IMR-90 (cell line): Measurements from ENCODE around the gene ADCY2. TPM values are rescaled to one million over a fixed set of nuclear protein-coding genes. Genes with fewer than 3 reads are reported as not detected.

Experiments used
- ATAC-seq: fragments of 200-7000 bp; cut with Tn5 transposase; 2 replicates; pipeline ENCODE4 v1.9.1; 2020; ENCODE audit warnings: low read depth, mild to moderate bottlenecking, moderate library complexity
- BruUV-seq: library from RNA; stranded (reverse); fragments of 400-500 nt; replicated peaks from 2 replicates; lab custom pipeline; 2021; lab: Mats Ljungman, UMichigan
- CTCF ChIA-PET: fragments of 300-600 bp; formaldehyde crosslinking; extraction: SDS; loops from one replicate; lab custom pipeline; 2021; ENCODE audit warnings: antibody characterized with exemption; lab: Yijun Ruan, JAX
- POLR2A ChIA-PET: fragments of 300-600 bp; sonication (Branson Sonifier 250); formaldehyde crosslinking; loops from one replicate; lab custom pipeline; 2022; ENCODE audit warnings: antibody characterized with exemption; ENCODE audit not compliant: unreplicated experiment; lab: Charles Lee
- DNase-seq: peaks from one replicate; pipeline ENCODE4 v3.0.0; 2013
- H2AFZ ChIP-seq: replicated peaks from 2 replicates; pipeline ENCODE3; 2013; ENCODE audit warnings: low read length, mild to moderate bottlenecking; ENCODE audit not compliant: poor library complexity
- H2AK5ac ChIP-seq: 2 replicates; pipeline ENCODE4 v1.6.1; 2013; ENCODE audit warnings: low read depth, low read length, inconsistent platforms
- H2AK9ac ChIP-seq: replicated peaks from 2 replicates; pipeline ENCODE3; 2013; ENCODE audit warnings: mild to moderate bottlenecking, low read depth, low read length, moderate library complexity; ENCODE audit not compliant: poor library complexity
- H2BK120ac ChIP-seq: 2 replicates; pipeline ENCODE4 v1.6.1; 2013; ENCODE audit warnings: low read depth, low read length, inconsistent platforms
- H2BK15ac ChIP-seq: 3 replicates; pipeline ENCODE4 v1.6.1; 2013; ENCODE audit warnings: low read depth, low read length, inconsistent platforms
- H2BK20ac ChIP-seq: 2 replicates; pipeline ENCODE4 v1.6.1; 2013; ENCODE audit warnings: low read depth, mild to moderate bottlenecking, inconsistent platforms, low read length, moderate library complexity
- H2BK5ac ChIP-seq: 2 replicates; pipeline ENCODE4 v1.6.1; 2013; ENCODE audit warnings: mild to moderate bottlenecking, low read depth, low read length, inconsistent platforms; ENCODE audit not compliant: poor library complexity, severe bottlenecking
- H3K14ac ChIP-seq: replicated peaks from 2 replicates; pipeline ENCODE4 v1.6.1; 2013; ENCODE audit warnings: low read depth, low read length, inconsistent platforms
- H3K18ac ChIP-seq: 2 replicates; pipeline ENCODE4 v1.6.1; 2013; ENCODE audit warnings: low read depth, low read length, control low read depth
- H3K23ac ChIP-seq: 2 replicates; pipeline ENCODE4 v1.6.1; 2013; ENCODE audit warnings: low read depth, low read length, inconsistent platforms
- H3K27ac ChIP-seq: 2 replicates; pipeline ENCODE4 v1.5.1; 2013; ENCODE audit warnings: mild to moderate bottlenecking, control low read depth, low read length; ENCODE audit not compliant: insufficient read depth
- H3K27me3 ChIP-seq: 2 replicates; pipeline ENCODE4 v1.6.1; 2013; ENCODE audit warnings: low read length; ENCODE audit not compliant: control insufficient read depth, insufficient read depth
- H3K36me3 ChIP-seq: 2 replicates; pipeline ENCODE4 v1.6.1; 2013; ENCODE audit warnings: low read length, mixed read lengths; ENCODE audit not compliant: control insufficient read depth, insufficient read depth
- H3K4ac ChIP-seq: 2 replicates; pipeline ENCODE4 v1.6.1; 2013; ENCODE audit warnings: low read depth, low read length, inconsistent platforms
- H3K4me1 ChIP-seq: 2 replicates; pipeline ENCODE4 v1.6.1; 2013; ENCODE audit warnings: low read length, mixed read lengths; ENCODE audit not compliant: control insufficient read depth, insufficient read depth
- H3K4me2 ChIP-seq: 2 replicates; pipeline ENCODE4 v1.6.1; 2013; ENCODE audit warnings: low read depth, mild to moderate bottlenecking, control low read depth, low read length, moderate library complexity
- H3K4me3 ChIP-seq: 2 replicates; pipeline ENCODE4 v1.5.1; 2013; ENCODE audit warnings: low read depth, mild to moderate bottlenecking, control low read depth, low read length, moderate library complexity; ENCODE audit not compliant: insufficient read depth
- H3K56ac ChIP-seq: 2 replicates; pipeline ENCODE4 v1.6.1; 2013; ENCODE audit warnings: low read length, inconsistent platforms; ENCODE audit not compliant: insufficient read depth; ENCODE audit errors: extremely low read depth
- H3K79me1 ChIP-seq, 2 experiments: 2 replicates each; pipeline ENCODE4 v1.6.1; 2013; ENCODE audit warnings: low read length in 2 of 2, inconsistent platforms in 1 of 2, low read depth in 1 of 2
- H3K9ac ChIP-seq: 2 replicates; pipeline ENCODE4 v1.6.1; 2013; ENCODE audit warnings: low read depth, low read length, control low read depth
- H3K9me1 ChIP-seq: 2 replicates; pipeline ENCODE4 v1.6.1; 2013; ENCODE audit warnings: low read length, inconsistent platforms; ENCODE audit not compliant: insufficient read depth
- H3K9me3 ChIP-seq: 2 replicates; pipeline ENCODE4 v1.6.1; 2013; ENCODE audit warnings: low read length; ENCODE audit not compliant: control insufficient read depth, insufficient read depth
- H4K20me1 ChIP-seq: 2 replicates; pipeline ENCODE4 v1.6.1; 2013; ENCODE audit warnings: low read length, inconsistent platforms; ENCODE audit not compliant: insufficient read depth
- H4K5ac ChIP-seq: 2 replicates; pipeline ENCODE4 v1.6.1; 2013; ENCODE audit warnings: mild to moderate bottlenecking, low read depth, low read length, control low read depth
- H4K8ac ChIP-seq, 2 experiments: 2 replicates each; pipeline ENCODE4 v1.6.1; 2013; ENCODE audit warnings: low read depth in 2 of 2, low read length in 2 of 2, control low read depth in 1 of 2, inconsistent platforms in 1 of 2
- H4K91ac ChIP-seq: 2 replicates; pipeline ENCODE4 v1.6.1; 2013; ENCODE audit warnings: low read depth, low read length, inconsistent platforms; ENCODE audit not compliant: insufficient read depth
- CEBPB ChIP-seq: IDR thresholded peaks from 2 replicates; pipeline ENCODE4 v1.6.1; 2012; ENCODE audit warnings: low read depth, low read length, improper control_type of control experiment
- CTCF ChIP-seq: conservative IDR thresholded peaks from 2 replicates; pipeline ENCODE4 v1.5.1; 2012; ENCODE audit warnings: mild to moderate bottlenecking, low read depth, low read length, improper control_type of control experiment
- ELK1 ChIP-seq: fragments of 150-350 bp; IDR thresholded peaks from 2 replicates; pipeline ENCODE4 v1.6.1; 2016; ENCODE audit warnings: low read depth, mild to moderate bottlenecking, low read length, moderate library complexity, borderline replicate concordance
- MAFK ChIP-seq: IDR thresholded peaks from 2 replicates; pipeline ENCODE4 v1.6.1; 2012; ENCODE audit warnings: low read depth, low read length, improper control_type of control experiment
- MXI1 ChIP-seq: IDR thresholded peaks from 2 replicates; pipeline ENCODE4 v1.6.1; 2012; ENCODE audit warnings: low read depth, mild to moderate bottlenecking, low read length, moderate library complexity, borderline replicate concordance
- POLR2A ChIP-seq: IDR thresholded peaks from 2 replicates; pipeline ENCODE4 v1.6.1; 2012; ENCODE audit warnings: mild to moderate bottlenecking, low read depth, low read length
- RFX5 ChIP-seq: IDR thresholded peaks from 2 replicates; pipeline ENCODE4 v1.8.0; 2012; ENCODE audit warnings: low read depth, mild to moderate bottlenecking, low read length, moderate library complexity
- WGBS, 2 experiments: methylation state at CpG; one replicate each; pipeline versions ENCODE4 v1.1.5 to v1.1.7; 2013; ENCODE audit warnings: missing lambda C conversion rate in 2 of 2; ENCODE audit not compliant: insufficient read length in 1 of 2; ENCODE audit errors: extremely low coverage in 2 of 2; 5-methylcytosine and 5-hydroxymethylcytosine counted together
- dilution Hi-C: fragments of 300-500 bp; cut with HindIII; formaldehyde crosslinking; loops from one replicate; pipeline ENCODE4 v1.14.3; 2018; ENCODE audit warnings: low sequenced_read_pairs; ENCODE audit not compliant: unreplicated experiment
- in situ Hi-C: fragments of 300-500 bp; cut with MboI; formaldehyde crosslinking; loops from 3 replicates; pipeline ENCODE4 v1.14.3; 2019; ENCODE audit warnings: low sequenced_read_pairs, inconsistent platforms, mixed read lengths
- intact Hi-C: fragments of 100-400 bp; cut with micrococcal nuclease; formaldehyde crosslinking; loops from 2 replicates; pipeline ENCODE4 v1.10.0; 2022
- polyA plus RNA-seq, 3 experiments: library from polyadenylated mRNA; depleted of rRNA; stranded (reverse); fragments of >200 nt; gene quantifications; 2 replicates each; pipeline ENCODE4 v1.2.3, GENCODE V29; 2012; ENCODE audit warnings: low replicate concordance in 1 of 3
- total RNA-seq: library from RNA; depleted of rRNA; stranded (reverse); fragments of >200 nt; gene quantifications from 2 replicates; pipeline ENCODE4 v1.2.3, GENCODE V29; 2012

ADCY2 gene
- total and polyA plus RNA-seq, 2 of the 4 experiments (the other 2 are of a cell fraction): not detected

DNA sequence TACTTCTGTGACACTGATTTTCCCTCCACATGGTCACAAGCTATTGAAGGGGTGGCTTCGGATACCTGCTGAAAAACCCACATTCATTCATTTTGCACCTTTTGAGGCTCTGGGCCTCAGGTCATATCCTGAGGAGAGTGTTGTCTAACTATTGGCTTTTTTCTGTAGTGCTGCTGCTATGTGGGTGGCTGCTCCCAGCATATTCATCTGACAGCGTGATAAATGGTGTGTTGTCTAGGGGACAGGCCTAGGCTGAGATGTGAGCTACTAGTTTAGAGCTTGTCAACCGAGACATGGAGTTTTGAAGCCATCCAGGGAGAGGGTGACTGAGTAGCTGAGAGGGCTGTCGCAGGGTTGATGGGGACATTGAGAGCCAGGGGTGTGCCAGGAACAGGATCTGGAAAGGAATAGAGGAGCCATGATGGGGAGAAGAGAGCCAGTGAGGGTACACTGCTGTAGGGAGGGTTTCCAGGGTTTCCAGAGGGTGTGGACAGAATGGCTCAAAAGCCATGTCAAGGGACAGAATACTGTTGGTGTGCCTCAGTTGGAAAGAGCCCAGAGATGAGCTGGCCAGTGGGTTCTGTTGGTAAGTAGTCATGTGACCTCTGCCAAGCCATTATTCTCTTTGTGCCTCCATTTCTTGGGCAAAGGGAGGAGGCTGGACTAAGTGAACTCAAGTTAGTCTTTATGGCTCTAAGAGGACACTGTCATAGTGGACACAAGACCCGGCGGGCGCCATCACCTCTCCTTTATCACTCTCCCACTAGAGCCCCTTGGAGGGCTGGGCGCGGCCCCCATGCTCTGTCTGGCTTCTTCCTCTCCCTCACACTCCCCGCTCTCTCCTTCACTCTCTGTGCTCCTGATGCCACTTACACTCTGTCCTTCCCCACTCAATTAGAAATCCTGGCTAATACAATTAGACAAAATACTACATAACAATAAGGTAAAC lies 19.9 kb downstream of the ADCY2 start:
- CTCF ChIA-PET: interaction anchor here (0.6 kb wide), 1 partner anchor 1442 kb away, joined by 3 read pairs; no protein-coding TSS in a partner anchor
- in situ Hi-C loops: no loop called here

More for the DNA sequence above, 19.9 kb downstream of the ADCY2 start:
- H2AFZ ChIP-seq: no peak overlapping the region
- no peaks in the 10 kb centered on the region for H3K4me1 ChIP-seq
- no peak for DNase-seq
- no peaks in the 10 kb centered on the region for H3K79me1 ChIP-seq
- no peaks in the 10 kb centered on the region for H3K36me3 ChIP-seq
- no peak overlapping the region for H2AK9ac ChIP-seq
- no TSS peak for BruUV-seq
- no peaks in the 10 kb centered on the region for H3K27me3 ChIP-seq
- no peak for ATAC-seq
- no peaks in the 10 kb centered on the region for H4K20me1 ChIP-seq
- TF ChIP-seq CEBPB: no peak
- no peak for TF ChIP-seq RFX5
- no peak for TF ChIP-seq MXI1
- TF ChIP-seq ELK1: no peak
- no peak for TF ChIP-seq POLR2A
- no peak for TF ChIP-seq MAFK
- TF ChIP-seq CTCF: no peak
- no peak overlapping the region for H3K9ac ChIP-seq
- no peak overlapping the region for H4K8ac ChIP-seq
- no peak overlapping the region for H2BK15ac ChIP-seq
- H3K4me3 ChIP-seq: no peak overlapping the region
- H2BK5ac ChIP-seq: no peak overlapping the region
- no peak overlapping the region for H3K27ac ChIP-seq
- dilution Hi-C loops (no loop called here), intact Hi-C loops (no loop called here)
- 7% methylated on average over 2 of the region's 10 CpGs; no CpG with 5 or more reads in 1 of the 2 experiments for WGBS, 2 experiments
- no peak overlapping the region for H4K91ac ChIP-seq
- H3K9me3 ChIP-seq: peaks cover 29% of the 10 kb centered on the region
- POLR2A ChIA-PET: no interaction called here
- H3K14ac ChIP-seq: no peak overlapping the region
- H2BK20ac ChIP-seq: no peak overlapping the region
- no peaks in the 10 kb centered on the region for H3K9me1 ChIP-seq
- H3K56ac ChIP-seq: no peak overlapping the region
- H3K18ac ChIP-seq: no peak overlapping the region
- no peak overlapping the region for H3K4ac ChIP-seq
- no peak overlapping the region for H4K5ac ChIP-seq
- H2AK5ac ChIP-seq: no peak overlapping the region
- H3K4me2 ChIP-seq: no peak overlapping the region
- no peak overlapping the region for H3K23ac ChIP-seq
- H2BK120ac ChIP-seq: no peak overlapping the region
